ENCODE data around the gene XDH. TPM values are rescaled to one million over a fixed set of nuclear protein-coding genes. Genes with fewer than 3 reads are reported as not detected.

XDH gene
- total RNA-seq, 6 experiments from 2014 or later = 0.88 to 2.0 (median 1.5) TPM

- Mint-ChIP-seq H3K27ac (no peak overlapping the region), H3K4me1 (ENCODE audit: low read depth) (peaks cover 69% of the 10 kb centered on the region), H3K4me3 (no peak overlapping the region), H3K9me3 (no peaks in the 10 kb centered on the region), H3K27me3 (ENCODE audit: insufficient read depth) (no peaks in the 10 kb centered on the region), H3K36me3 (ENCODE audit: low read depth) (no peaks in the 10 kb centered on the region)
- DNase-seq = no peak
- no peak for TF ChIP-seq CTCF (IDR thresholded peaks at IDR 0.05)
Measured at GRCh38 chr2:31286230-31286629, 128.3 kb downstream of the XDH start.

Other genes with a start within 250 kb of the XDH start
- gene CAPN14, start 197.2 kb downstream of the XDH start, total RNA-seq (2021; fragmentation: NEBNext Ultra II Directional; extraction: Animal tissue kit (Norgen Biotek cat#: 25700)) = under 1 TPM; 0.06 to 0.14 (median 0.07) TPM
- gene EHD3, start 180.6 kb downstream of the XDH start, total RNA-seq (2021; fragmentation: NEBNext Ultra II Directional; extraction: Animal tissue kit (Norgen Biotek cat#: 25700)) = 10 to 100 TPM; 49.6 to 70.6 (median 62.0) TPM
- not detected for gene SRD5A2, start 166.2 kb upstream of the XDH start, total RNA-seq (2021; fragmentation: NEBNext Ultra II Directional; extraction: Animal tissue kit (Norgen Biotek cat#: 25700))

Measured in HFFc6 (cell line).